OCI-LY1 (cell line): Measurements from ENCODE around the gene ZFHX3.

ENCODE experiments used
- H2AFZ ChIP-seq: fragments of 200-600 bp; sonication (generic), shearing (Covaris generic); 2 replicates; pipeline ENCODE4 v1.6.0; 2014; ENCODE audit warnings: antibody characterized with exemption, mild to moderate bottlenecking, low read length
- H3F3A ChIP-seq: fragments of 200-600 bp; sonication (generic), shearing (Covaris generic); 2 replicates; pipeline ENCODE4 v1.6.0; 2014; ENCODE audit warnings: mild to moderate bottlenecking, antibody characterized with exemption, low read length, moderate library complexity; ENCODE audit not compliant: insufficient read depth
- H3K27ac ChIP-seq: fragments of 200-600 bp; sonication (generic); 2 replicates; pipeline ENCODE4 v1.5.1; 2014; ENCODE audit warnings: low read length, mixed run types, mild to moderate bottlenecking, low read depth; ENCODE audit not compliant: poor library complexity, severe bottlenecking
- H3K27me3 ChIP-seq: fragments of 200-600 bp; sonication (generic); 2 replicates; pipeline ENCODE4 v1.6.0; 2014; ENCODE audit warnings: antibody characterized with exemption, mild to moderate bottlenecking, low read length, moderate library complexity; ENCODE audit not compliant: insufficient read depth
- H3K36me3 ChIP-seq: fragments of 200-600 bp; sonication (generic); 2 replicates; pipeline ENCODE4 v1.6.1; 2014; ENCODE audit warnings: mild to moderate bottlenecking, antibody characterized with exemption, low read length, moderate library complexity, mixed read lengths; ENCODE audit not compliant: insufficient read depth
- H3K4me1 ChIP-seq: fragments of 200-600 bp; sonication (generic); 2 replicates; pipeline ENCODE4 v1.5.1; 2014; ENCODE audit warnings: mild to moderate bottlenecking, low read length, moderate library complexity; ENCODE audit not compliant: insufficient read depth, severe bottlenecking
- H3K4me2 ChIP-seq: fragments of 200-600 bp; sonication (generic), shearing (Covaris generic); 2 replicates; pipeline ENCODE4 v1.6.1; 2014; ENCODE audit warnings: low read length
- H3K4me3 ChIP-seq: fragments of 200-600 bp; sonication (generic); 2 replicates; pipeline ENCODE4 v1.5.1; 2014; ENCODE audit warnings: low read length, low read depth, mild to moderate bottlenecking, mixed read lengths; ENCODE audit not compliant: poor library complexity, severe bottlenecking
- H3K79me2 ChIP-seq: fragments of 200-600 bp; shearing (Covaris generic); 2 replicates; pipeline ENCODE4 v1.6.1; 2016; ENCODE audit warnings: mixed run types, low read length, mixed read lengths; ENCODE audit not compliant: insufficient read depth
- H3K9ac ChIP-seq: fragments of 200-600 bp; sonication (generic), shearing (Covaris generic); 2 replicates; pipeline ENCODE4 v1.6.1; 2014; ENCODE audit warnings: mild to moderate bottlenecking, low read length, mixed read lengths
- H3K9me2 ChIP-seq: fragments of 200-600 bp; sonication (generic), shearing (Covaris generic); 2 replicates; pipeline ENCODE4 v1.6.1; 2014; ENCODE audit warnings: low read depth, mild to moderate bottlenecking, low read length, mixed read lengths
- H3K9me3 ChIP-seq: fragments of 200-600 bp; shearing (Covaris generic); 2 replicates; pipeline ENCODE4 v1.6.1; 2014; ENCODE audit warnings: low read length, mixed read lengths
- H4K20me1 ChIP-seq: fragments of 200-600 bp; sonication (generic), shearing (Covaris generic); 2 replicates; pipeline ENCODE4 v1.6.0; 2016; ENCODE audit warnings: mild to moderate bottlenecking, low read length; ENCODE audit not compliant: insufficient read depth
- CTCF ChIP-seq: fragments of 200-600 bp; sonication (generic), shearing (Covaris generic); IDR thresholded peaks from 2 replicates; pipeline ENCODE4 v1.5.1; 2017; ENCODE audit warnings: mild to moderate bottlenecking, antibody characterized with exemption, low read length, moderate library complexity, mixed read lengths
- EZH2 ChIP-seq: fragments of 200-600 bp; sonication (generic), shearing (Covaris generic); IDR thresholded peaks from 2 replicates; pipeline ENCODE4 v1.8.0; 2017; ENCODE audit warnings: borderline replicate concordance, mixed run types, mild to moderate bottlenecking, antibody characterized with exemption, low read length, moderate library complexity, mixed read lengths

Gene ZFHX3

GRCh38 chr16:72976438-72977064 lies 71.4 kb downstream of the ZFHX3 start:
- H3K9ac ChIP-seq, result no peak overlapping the region
- no peak overlapping the region for H2AFZ ChIP-seq
- H4K20me1 ChIP-seq, result no peaks in the 10 kb centered on the region
- no peaks in the 10 kb centered on the region for H3K79me2 ChIP-seq
- no peaks in the 10 kb centered on the region for H3K4me1 ChIP-seq
- H3K4me2 ChIP-seq, result no peak overlapping the region
- no peak for TF ChIP-seq EZH2
- no peak for TF ChIP-seq CTCF
- H3K36me3 ChIP-seq, result no peaks in the 10 kb centered on the region
- H3F3A ChIP-seq, result no peaks in the 10 kb centered on the region
- H3K27me3 ChIP-seq, result no peaks in the 10 kb centered on the region; the same call in 1 of the 2 replicates
- no peaks in the 10 kb centered on the region for H3K9me2 ChIP-seq
- no peak overlapping the region for H3K27ac ChIP-seq
- no peaks in the 10 kb centered on the region for H3K9me3 ChIP-seq
- no peak overlapping the region for H3K4me3 ChIP-seq

- H3K4me3 ChIP-seq, result no peak overlapping the region
- no peak overlapping the region for H3K9ac ChIP-seq
- no peaks in the 10 kb centered on the region; the same call in 1 of the 2 replicates for H3K27me3 ChIP-seq
- no peaks in the 10 kb centered on the region for H3K9me2 ChIP-seq
- no peak overlapping the region for H3K27ac ChIP-seq
- no peak overlapping the region for H3K4me2 ChIP-seq
- no peaks in the 10 kb centered on the region for H3F3A ChIP-seq
- H4K20me1 ChIP-seq, result no peaks in the 10 kb centered on the region
- H3K79me2 ChIP-seq, result no peaks in the 10 kb centered on the region
- H2AFZ ChIP-seq, result no peak overlapping the region
- no peaks in the 10 kb centered on the region for H3K9me3 ChIP-seq
- TF ChIP-seq CTCF (no peak), EZH2 (no peak)
- H3K4me1 ChIP-seq, result no peaks in the 10 kb centered on the region
- no peaks in the 10 kb centered on the region for H3K36me3 ChIP-seq
These were observed 72.0 kb downstream of the ZFHX3 start for GRCh38 chr16:72975809-72976437.

GRCh38 chr16:72974142-72974769 lies 73.7 kb downstream of the ZFHX3 start:
- H3K79me2 ChIP-seq, result no peaks in the 10 kb centered on the region
- no peaks in the 10 kb centered on the region for H4K20me1 ChIP-seq
- no peaks in the 10 kb centered on the region for H3K36me3 ChIP-seq
- H3K9me2 ChIP-seq, result no peaks in the 10 kb centered on the region
- H3K4me2 ChIP-seq, result no peak overlapping the region
- TF ChIP-seq CTCF (no peak), EZH2 (no peak)
- H3K4me3 ChIP-seq, result no peak overlapping the region
- H3K4me1 ChIP-seq, result no peaks in the 10 kb centered on the region
- no peak overlapping the region for H3K9ac ChIP-seq
- H3K27me3 ChIP-seq, result no peaks in the 10 kb centered on the region; the same call in 1 of the 2 replicates
- no peaks in the 10 kb centered on the region for H3F3A ChIP-seq
- H3K27ac ChIP-seq, result no peak overlapping the region
- no peaks in the 10 kb centered on the region for H3K9me3 ChIP-seq
- H2AFZ ChIP-seq, result no peak overlapping the region
